Measurements from ENCODE around the gene NUP210. TPM values are rescaled to one million over a fixed set of nuclear protein-coding genes. Genes with fewer than 3 reads are reported as not detected.

NUP210 gene
- total and polyA plus RNA-seq, 2 of the 13 experiments (the other 11 are each of a cell fraction or from before 2014, with no cell fraction given) = 31.6 to 35.2 TPM

DNA sequence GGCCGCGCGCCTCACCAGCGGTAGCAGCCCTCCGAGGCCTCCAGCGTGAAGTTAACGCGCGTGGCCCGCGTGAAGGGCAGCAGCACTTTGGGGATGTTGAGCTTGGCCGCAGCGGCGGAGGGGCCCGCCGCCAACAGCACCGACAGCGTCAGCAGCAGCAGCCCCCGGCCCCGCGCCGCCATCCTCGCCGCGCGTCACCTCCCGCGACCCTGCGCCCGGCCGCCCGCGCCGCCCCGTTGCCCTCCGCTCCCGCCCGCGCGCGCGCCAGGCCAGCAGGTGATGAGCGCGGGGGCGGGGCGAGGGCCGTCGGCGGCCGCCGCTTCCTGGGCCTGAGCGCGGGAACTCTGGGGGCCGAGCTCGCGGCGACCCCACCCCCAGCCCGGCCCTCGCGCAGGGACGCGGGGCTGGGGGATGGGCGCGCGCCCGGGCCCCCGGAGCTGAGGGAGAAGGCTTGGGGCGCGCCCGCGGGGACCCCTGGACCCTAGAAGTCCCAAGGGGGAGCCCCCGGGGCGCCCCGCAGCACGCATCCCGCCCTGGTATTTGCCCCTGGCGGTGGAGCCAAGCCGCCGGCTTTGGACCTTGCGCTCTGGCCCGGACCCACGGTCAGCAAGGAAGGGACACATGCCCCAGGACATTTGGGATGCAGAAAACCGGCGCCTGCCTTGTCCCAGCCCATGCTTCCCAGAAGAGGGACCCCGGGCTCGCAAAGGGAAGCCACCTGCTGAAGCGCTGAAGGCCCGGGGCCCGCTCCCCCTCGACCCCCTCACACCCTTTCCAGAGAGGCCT, at the start of gene NUP210 (continued):
- TF ChIP-seq, protein P1, sequence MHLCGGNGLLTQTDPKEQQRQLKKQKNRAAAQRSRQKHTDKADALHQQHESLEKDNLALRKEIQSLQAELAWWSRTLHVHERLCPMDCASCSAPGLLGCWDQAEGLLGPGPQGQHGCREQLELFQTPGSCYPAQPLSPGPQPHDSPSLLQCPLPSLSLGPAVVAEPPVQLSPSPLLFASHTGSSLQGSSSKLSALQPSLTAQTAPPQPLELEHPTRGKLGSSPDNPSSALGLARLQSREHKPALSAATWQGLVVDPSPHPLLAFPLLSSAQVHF (CRISPR knock-in tag; IDR thresholded peaks at IDR 0.05) = no peak
- TF ChIP-seq ZNF766 (CRISPR knock-in tag; IDR thresholded peaks at IDR 0.05; ENCODE audit: borderline replicate concordance) = no peak
- peak; percentile 42; the same call in 1 of the 2 replicates for TF ChIP-seq DMAP1 (CRISPR knock-in tag; IDR thresholded peaks at IDR 0.05)
- no peak for TF ChIP-seq SP140L (CRISPR knock-in tag; IDR thresholded peaks at IDR 0.05; ENCODE audit: borderline replicate concordance)
- no peak for TF ChIP-seq ZNF17 (CRISPR knock-in tag; IDR thresholded peaks at IDR 0.05)
- no peak for TF ChIP-seq KDM6A (CRISPR knock-in tag; IDR thresholded peaks at IDR 0.05; ENCODE audit: low read depth)
- TF ChIP-seq ZNF607 (CRISPR knock-in tag; IDR thresholded peaks at IDR 0.05; ENCODE audit: borderline replicate concordance) = no peak
- TF ChIP-seq RBM39 (IDR thresholded peaks at IDR 0.05; ENCODE audit: low read depth, low read length, poor library complexity, severe bottlenecking) = no peak
- TF ChIP-seq ATF1 (CRISPR knock-in tag; IDR thresholded peaks at IDR 0.05) = no peak
- TF ChIP-seq REXO4 (CRISPR knock-in tag; IDR thresholded peaks at IDR 0.05; ENCODE audit: borderline replicate concordance) = no peak
- no peak for TF ChIP-seq AKAP8 (CRISPR knock-in tag; IDR thresholded peaks at IDR 0.05)
- TF ChIP-seq, protein P2, sequence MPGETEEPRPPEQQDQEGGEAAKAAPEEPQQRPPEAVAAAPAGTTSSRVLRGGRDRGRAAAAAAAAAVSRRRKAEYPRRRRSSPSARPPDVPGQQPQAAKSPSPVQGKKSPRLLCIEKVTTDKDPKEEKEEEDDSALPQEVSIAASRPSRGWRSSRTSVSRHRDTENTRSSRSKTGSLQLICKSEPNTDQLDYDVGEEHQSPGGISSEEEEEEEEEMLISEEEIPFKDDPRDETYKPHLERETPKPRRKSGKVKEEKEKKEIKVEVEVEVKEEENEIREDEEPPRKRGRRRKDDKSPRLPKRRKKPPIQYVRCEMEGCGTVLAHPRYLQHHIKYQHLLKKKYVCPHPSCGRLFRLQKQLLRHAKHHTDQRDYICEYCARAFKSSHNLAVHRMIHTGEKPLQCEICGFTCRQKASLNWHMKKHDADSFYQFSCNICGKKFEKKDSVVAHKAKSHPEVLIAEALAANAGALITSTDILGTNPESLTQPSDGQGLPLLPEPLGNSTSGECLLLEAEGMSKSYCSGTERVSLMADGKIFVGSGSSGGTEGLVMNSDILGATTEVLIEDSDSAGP (CRISPR knock-in tag; IDR thresholded peaks at IDR 0.05; ENCODE audit: borderline replicate concordance) = 0 out of 2 replicates have a peak, but pooled peaks have one; percentile 64
- no peak for TF ChIP-seq ZNF160 (CRISPR knock-in tag; IDR thresholded peaks at IDR 0.05)
- TF ChIP-seq, protein P3, sequence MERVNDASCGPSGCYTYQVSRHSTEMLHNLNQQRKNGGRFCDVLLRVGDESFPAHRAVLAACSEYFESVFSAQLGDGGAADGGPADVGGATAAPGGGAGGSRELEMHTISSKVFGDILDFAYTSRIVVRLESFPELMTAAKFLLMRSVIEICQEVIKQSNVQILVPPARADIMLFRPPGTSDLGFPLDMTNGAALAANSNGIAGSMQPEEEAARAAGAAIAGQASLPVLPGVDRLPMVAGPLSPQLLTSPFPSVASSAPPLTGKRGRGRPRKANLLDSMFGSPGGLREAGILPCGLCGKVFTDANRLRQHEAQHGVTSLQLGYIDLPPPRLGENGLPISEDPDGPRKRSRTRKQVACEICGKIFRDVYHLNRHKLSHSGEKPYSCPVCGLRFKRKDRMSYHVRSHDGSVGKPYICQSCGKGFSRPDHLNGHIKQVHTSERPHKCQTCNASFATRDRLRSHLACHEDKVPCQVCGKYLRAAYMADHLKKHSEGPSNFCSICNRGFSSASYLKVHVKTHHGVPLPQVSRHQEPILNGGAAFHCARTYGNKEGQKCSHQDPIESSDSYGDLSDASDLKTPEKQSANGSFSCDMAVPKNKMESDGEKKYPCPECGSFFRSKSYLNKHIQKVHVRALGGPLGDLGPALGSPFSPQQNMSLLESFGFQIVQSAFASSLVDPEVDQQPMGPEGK (CRISPR knock-in tag; IDR thresholded peaks at IDR 0.05) = peak; percentile 36; the same call in 1 of the 2 replicates
- TF ChIP-seq HCFC1 (IDR thresholded peaks at IDR 0.05; ENCODE audit: low read depth, low read length) = no peak
- TF ChIP-seq, protein P4, sequence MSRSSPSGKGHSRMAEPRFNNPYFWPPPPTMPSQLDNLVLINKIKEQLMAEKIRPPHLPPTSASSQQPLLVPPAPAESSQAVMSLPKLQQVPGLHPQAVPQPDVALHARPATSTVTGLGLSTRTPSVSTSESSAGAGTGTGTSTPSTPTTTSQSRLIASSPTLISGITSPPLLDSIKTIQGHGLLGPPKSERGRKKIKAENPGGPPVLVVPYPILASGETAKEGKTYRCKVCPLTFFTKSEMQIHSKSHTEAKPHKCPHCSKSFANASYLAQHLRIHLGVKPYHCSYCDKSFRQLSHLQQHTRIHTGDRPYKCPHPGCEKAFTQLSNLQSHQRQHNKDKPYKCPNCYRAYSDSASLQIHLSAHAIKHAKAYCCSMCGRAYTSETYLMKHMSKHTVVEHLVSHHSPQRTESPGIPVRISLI (CRISPR knock-in tag; IDR thresholded peaks at IDR 0.05; ENCODE audit: borderline replicate concordance) = no peak
- TF ChIP-seq U2AF2 (IDR thresholded peaks at IDR 0.05; ENCODE audit: low read depth, low read length) = no peak
- peak; percentile 51 for TF ChIP-seq ZFY (CRISPR knock-in tag; IDR thresholded peaks at IDR 0.05)
- TF ChIP-seq KLF15 (CRISPR knock-in tag; IDR thresholded peaks at IDR 0.05; ENCODE audit: borderline replicate concordance) = no peak
- TF ChIP-seq ZNF263 (CRISPR knock-in tag; IDR thresholded peaks at IDR 0.05) = no peak
- no peak for TF ChIP-seq JUNB (CRISPR knock-in tag; IDR thresholded peaks at IDR 0.05; ENCODE audit: borderline replicate concordance)
- TF ChIP-seq TMF1 (CRISPR knock-in tag; IDR thresholded peaks at IDR 0.05; ENCODE audit: low read depth) = no peak
- no peak for TF ChIP-seq ZNF777 (CRISPR knock-in tag; IDR thresholded peaks at IDR 0.05)
- TF ChIP-seq ZMYM3 (CRISPR knock-in tag; IDR thresholded peaks at IDR 0.05) = no peak
- no peak for TF ChIP-seq MIER3 (CRISPR knock-in tag; IDR thresholded peaks at IDR 0.05; ENCODE audit: borderline replicate concordance)
- TF ChIP-seq PRMT3 (CRISPR knock-in tag; IDR thresholded peaks at IDR 0.05; ENCODE audit: borderline replicate concordance, low read depth) = no peak

Measured in HepG2 (cell line).